GM12878 (cell line): Measurements from ENCODE around the gene GIPC1. TPM values are rescaled to one million over a fixed set of nuclear protein-coding genes. Genes with fewer than 3 reads are reported as not detected.
A peak's percentile ranks its signal among the peaks of the same experiment; 100 is the strongest.

Experiments
- ATF3 ChIP-seq: IDR thresholded peaks from 2 replicates; pipeline ENCODE4 v1.6.1; 2011; ENCODE audit warnings: low read depth, mild to moderate bottlenecking, low read length, moderate library complexity, borderline replicate concordance; ENCODE audit errors: extremely low read depth
- FOS ChIP-seq: IDR thresholded peaks from 3 replicates; pipeline ENCODE4 v1.6.1; 2011; ENCODE audit warnings: borderline replicate concordance; ENCODE audit not compliant: insufficient read length; ENCODE audit errors: extremely low read depth
- NFYA ChIP-seq: IDR thresholded peaks from 2 replicates; pipeline ENCODE4 v1.6.1; 2011; ENCODE audit warnings: low read depth, mild to moderate bottlenecking, low read length, improper control_type of control experiment, borderline replicate concordance
- REST ChIP-seq: IDR thresholded peaks from 2 replicates; pipeline ENCODE4 v1.6.1; 2012; ENCODE audit warnings: mild to moderate bottlenecking, low read depth, low read length
- SKIL ChIP-seq: fragments of 450-650 bp; IDR thresholded peaks from 2 replicates; pipeline ENCODE4 v1.6.1; 2017; ENCODE audit warnings: mild to moderate bottlenecking, low read depth, inconsistent platforms; ENCODE audit not compliant: poor library complexity, severe bottlenecking
- SRF ChIP-seq, 2 experiments: IDR thresholded peaks; 2 replicates each; pipeline ENCODE4 v1.6.1; 2011; ENCODE audit warnings: low read depth in 2 of 2, low read length in 2 of 2, mild to moderate bottlenecking in 1 of 2, moderate library complexity in 1 of 2
- SUZ12 ChIP-seq: fragments of 200-600 bp; sonication (generic); IDR thresholded peaks from one replicate; pipeline ENCODE4 v1.6.1; 2018; ENCODE audit warnings: antibody characterized with exemption, mild to moderate bottlenecking; ENCODE audit not compliant: unreplicated experiment
- ZBTB33 ChIP-seq: fragments of 450-650 bp; IDR thresholded peaks from 2 replicates; pipeline ENCODE4 v1.6.1; 2017; ENCODE audit warnings: mild to moderate bottlenecking
- ZNF207 ChIP-seq: fragments of 450-650 bp; IDR thresholded peaks from 2 replicates; pipeline ENCODE4 v1.6.1; 2014; ENCODE audit warnings: antibody characterized with exemption, mild to moderate bottlenecking, borderline replicate concordance
- ZNF687 ChIP-seq: fragments of 450-650 bp; IDR thresholded peaks from 2 replicates; pipeline ENCODE4 v1.6.1; 2017; ENCODE audit warnings: mild to moderate bottlenecking, moderate library complexity
- polyA plus RNA-seq, 11 experiments: library from polyadenylated mRNA; depleted of rRNA in 4 of 11; unstranded in 6 of 11; stranded (reverse) in 5 of 11; fragments of >200 nt; fragmentation: Nextera tagmentation in 4 of 11; fragmentation: Illumina TruSeq in 1 of 11; extraction: Ambion mirVana in 4 of 11; extraction: Trizol in 1 of 11; gene quantifications; 1 replicate in 1 of 11; 2 replicates in 10 of 11; pipeline versions ENCODE4 v1.2.1 to v1.2.3, GENCODE V29; 2011 to 2016; ENCODE audit warnings: inconsistent platforms in 2 of 11, missing spikeins in 2 of 11, low read depth in 1 of 11
- total RNA-seq, 4 experiments: library from RNA; depleted of rRNA in 3 of 4; stranded (reverse); fragments of >200 nt in 3 of 4; fragmentation: Illumina TruSeq in 1 of 4; extraction: Trizol in 1 of 4; gene quantifications; 2 replicates each; pipeline versions ENCODE4 v1.2.1 to v1.2.3, GENCODE V29; 2013 to 2021

Gene GIPC1
- total and polyA plus RNA-seq, 10 of the 15 experiments (the other 5 are each of a cell fraction or from before 2014, with no cell fraction given) = 0.47 to 24.1 (median 13.6) TPM

- TF ChIP-seq REST (no peak), ATF3 (no peak), ZBTB33 (no peak), SKIL (peak; percentile 33), FOS (no peak), SRF (IDR thresholded peaks at IDR 0.05; ENCODE audit: low read depth in 2 of 2, low read length in 2 of 2) (no peak), SUZ12 (no peak), ZNF207 (no peak), NFYA (no peak), ZNF687 (no peak)
These were observed 32.7 kb upstream of the GIPC1 start (continued) for GRCh38 chr19:14528419-14529253.
